ENCODE results near the gene HSPG2.

DNA sequence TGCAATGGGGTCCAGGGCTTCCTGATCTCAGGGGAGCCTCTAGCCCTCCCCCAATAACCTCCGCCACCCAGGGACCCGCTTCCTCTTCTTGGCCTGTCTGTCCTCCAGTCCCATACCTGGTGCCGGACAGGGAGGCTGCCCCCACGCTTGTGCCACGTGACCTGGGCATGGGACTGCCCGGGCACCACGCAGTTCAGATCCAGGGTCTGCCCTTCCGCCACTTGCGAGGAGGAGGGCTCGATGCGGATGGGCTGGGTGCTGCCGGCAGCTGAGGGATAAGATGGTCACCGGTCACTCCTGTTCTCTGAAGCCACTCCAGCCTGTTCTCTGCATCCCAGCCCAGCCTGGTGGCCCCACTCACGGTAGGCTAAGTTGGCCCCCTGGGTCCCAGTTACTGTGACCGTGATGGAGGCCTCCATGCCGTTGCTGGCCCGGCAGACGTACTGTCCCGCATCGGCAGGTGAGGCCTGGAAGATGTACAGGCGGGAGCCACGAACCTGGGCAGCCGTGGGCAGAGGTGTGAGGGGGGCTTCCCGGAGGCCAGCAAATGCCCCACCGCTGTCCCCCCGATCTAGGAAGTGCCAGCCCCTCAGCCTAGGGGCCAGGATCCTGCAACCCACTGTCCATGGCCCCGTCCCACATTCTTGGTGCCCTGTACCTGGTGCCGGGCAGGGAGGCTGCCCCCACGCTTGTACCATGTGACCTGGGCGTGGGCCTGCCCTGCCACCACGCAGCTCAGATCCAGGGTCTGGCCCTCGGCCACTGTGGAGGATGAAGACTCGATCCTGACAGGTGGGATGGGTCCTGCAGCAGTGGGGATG is 85.5 kb downstream of the HSPG2 start:
- TF ChIP-seq EZH2 (IDR thresholded peaks at IDR 0.05; ENCODE audit: low read length, unreplicated experiment) (no peak), EZH2phosphoT487 (IDR thresholded peaks at IDR 0.05; ENCODE audit: borderline replicate concordance, low read length) (no peak)
- TF ChIP-seq, protein P1, sequence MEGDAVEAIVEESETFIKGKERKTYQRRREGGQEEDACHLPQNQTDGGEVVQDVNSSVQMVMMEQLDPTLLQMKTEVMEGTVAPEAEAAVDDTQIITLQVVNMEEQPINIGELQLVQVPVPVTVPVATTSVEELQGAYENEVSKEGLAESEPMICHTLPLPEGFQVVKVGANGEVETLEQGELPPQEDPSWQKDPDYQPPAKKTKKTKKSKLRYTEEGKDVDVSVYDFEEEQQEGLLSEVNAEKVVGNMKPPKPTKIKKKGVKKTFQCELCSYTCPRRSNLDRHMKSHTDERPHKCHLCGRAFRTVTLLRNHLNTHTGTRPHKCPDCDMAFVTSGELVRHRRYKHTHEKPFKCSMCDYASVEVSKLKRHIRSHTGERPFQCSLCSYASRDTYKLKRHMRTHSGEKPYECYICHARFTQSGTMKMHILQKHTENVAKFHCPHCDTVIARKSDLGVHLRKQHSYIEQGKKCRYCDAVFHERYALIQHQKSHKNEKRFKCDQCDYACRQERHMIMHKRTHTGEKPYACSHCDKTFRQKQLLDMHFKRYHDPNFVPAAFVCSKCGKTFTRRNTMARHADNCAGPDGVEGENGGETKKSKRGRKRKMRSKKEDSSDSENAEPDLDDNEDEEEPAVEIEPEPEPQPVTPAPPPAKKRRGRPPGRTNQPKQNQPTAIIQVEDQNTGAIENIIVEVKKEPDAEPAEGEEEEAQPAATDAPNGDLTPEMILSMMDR (conservative IDR thresholded peaks at IDR 0.05; ENCODE audit: low read depth, low read length), result no peak

Data from PC-3 (cell line).